K562 (cell line): ENCODE data around the gene NUBP2. TPM values are rescaled to one million over a fixed set of nuclear protein-coding genes. Genes with fewer than 3 reads are reported as not detected.

Experiments used
- ATAC-seq: fragments of 200-7000 bp; cut with Tn5 transposase; 3 replicates; pipeline ENCODE4 v1.9.1; 2020; ENCODE audit warnings: moderate library complexity
- BruUV-seq: library from RNA; stranded (reverse); fragments of 400-500 nt; replicated peaks from 2 replicates; lab custom pipeline; 2021; lab: Mats Ljungman, UMichigan
- CTCF ChIA-PET: fragments of 300-600 bp; formaldehyde crosslinking; extraction: SDS; loops from one replicate; lab custom pipeline; 2021; ENCODE audit warnings: low intra/inter-chr PET ratio; lab: Yijun Ruan, JAX
- POLR2A ChIA-PET: fragments of 300-600, 350-650 bp; sonication (Branson Sonifier 250); formaldehyde crosslinking; extraction: SDS; loops from one replicate; lab custom pipeline; 2021; ENCODE audit warnings: antibody characterized with exemption, inconsistent platforms; lab: Yijun Ruan, JAX
- DNase-seq, 4 experiments: peaks; one replicate each; pipeline versions ENCODE4 v3.0.0 to v3.0.0-alpha.2; 2011 to 2018; ENCODE audit warnings: low spot score in 3 of 4, mixed read lengths in 3 of 4; ENCODE audit errors: extremely low read depth in 1 of 4
- FAIRE-seq: peaks from 2 replicates; lab custom pipeline; 2011; peaks lifted over from hg19 to GRCh38; lab: Jason Lieb, UNC
- H2AFZ ChIP-seq: 2 replicates; pipeline ENCODE4 v1.6.0; 2011; ENCODE audit warnings: low read depth, low read length, control low read depth, inconsistent platforms
- H3K27ac ChIP-seq: fragments of 200-600 bp; 3 replicates; pipeline ENCODE4 v1.8.0; 2011; ENCODE audit warnings: low read depth, mild to moderate bottlenecking, control low read depth, inconsistent platforms, low read length, moderate library complexity, mixed read lengths; ENCODE audit errors: extremely low read depth
- H3K27me3 ChIP-seq, 2 experiments: fragments of 300-600 bp in 1 of 2; 2 replicates in 1 of 2; 3 replicates in 1 of 2; pipeline versions ENCODE4 v1.6.0 to v1.8.0; 2011; ENCODE audit warnings: inconsistent platforms in 2 of 2, low read length in 2 of 2, mild to moderate bottlenecking in 1 of 2, mixed read lengths in 1 of 2, moderate library complexity in 1 of 2; ENCODE audit not compliant: control insufficient read depth in 2 of 2, insufficient read depth in 2 of 2
- H3K36me3 ChIP-seq: fragments of 300-600 bp; 3 replicates; pipeline ENCODE4 v1.8.0; 2011; ENCODE audit warnings: mild to moderate bottlenecking, low read length, inconsistent platforms; ENCODE audit not compliant: control insufficient read depth, insufficient read depth
- H3K4me1 ChIP-seq, 2 experiments: fragments of 200-600 bp in 1 of 2; replicated peaks in 1 of 2; 2 replicates in 1 of 2; 3 replicates in 1 of 2; pipeline versions ENCODE4 v1.5.1 to v1.8.0; 2011; ENCODE audit warnings: inconsistent platforms in 2 of 2, low read length in 2 of 2, mild to moderate bottlenecking in 1 of 2, mixed read lengths in 1 of 2, moderate library complexity in 1 of 2; ENCODE audit not compliant: control insufficient read depth in 2 of 2, insufficient read depth in 2 of 2
- H3K4me2 ChIP-seq: 2 replicates; pipeline ENCODE4 v1.6.1; 2011; ENCODE audit warnings: low read length, control low read depth, inconsistent platforms, mixed read lengths; ENCODE audit not compliant: insufficient read depth
- H3K4me3 ChIP-seq: fragments of 200-600 bp; sonication (generic), shearing (Covaris generic); 2 replicates; pipeline ENCODE4 v1.5.1; 2016; ENCODE audit warnings: control low read depth, inconsistent platforms
- H3K79me2 ChIP-seq: fragments of 200-600 bp; 3 replicates; pipeline ENCODE4 v1.8.0; 2011; ENCODE audit warnings: low read length, inconsistent platforms; ENCODE audit not compliant: control insufficient read depth, insufficient read depth
- H3K9ac ChIP-seq, 2 experiments: 2 replicates each; pipeline versions ENCODE4 v1.6.0 to v1.6.1; 2011; ENCODE audit warnings: low read depth in 2 of 2, low read length in 2 of 2, control low read depth in 1 of 2, inconsistent platforms in 1 of 2, mild to moderate bottlenecking in 1 of 2, mixed read lengths in 1 of 2; ENCODE audit not compliant: insufficient read depth in 1 of 2
- H3K9me1 ChIP-seq: one replicate; pipeline ENCODE4 v1.6.0; 2011; ENCODE audit warnings: inconsistent platforms, mild to moderate bottlenecking, low read length, moderate library complexity; ENCODE audit not compliant: control insufficient read depth, insufficient read depth
- H3K9me3 ChIP-seq: replicated peaks from 2 replicates; pipeline ENCODE4 v1.5.1; 2011; ENCODE audit warnings: low read depth, low read length, inconsistent platforms; ENCODE audit not compliant: control insufficient read depth, insufficient read depth
- H4K20me1 ChIP-seq: replicated peaks from 2 replicates; pipeline ENCODE4 v1.6.1; 2011; ENCODE audit warnings: low read length, inconsistent platforms, mixed read lengths; ENCODE audit not compliant: control insufficient read depth, insufficient read depth
- HNRNPL ChIP-seq: fragments of 200-400 bp; formaldehyde crosslinking; IDR thresholded peaks from 2 replicates; pipeline ENCODE4 v1.6.1; 2017; ENCODE audit warnings: low read depth, mild to moderate bottlenecking, low read length
- POLR2G ChIP-seq: fragments of 200-400 bp; formaldehyde crosslinking; IDR thresholded peaks from 2 replicates; pipeline ENCODE4 v1.6.1; 2017; ENCODE audit warnings: low read depth, mild to moderate bottlenecking, antibody characterized with exemption, low read length, moderate library complexity
- ZFX ChIP-seq: sonication (generic); formaldehyde crosslinking; IDR thresholded peaks from 2 replicates; pipeline ENCODE4 v1.8.0; 2022; ENCODE audit warnings: mild to moderate bottlenecking, missing genetic modification reagents, moderate library complexity
- WGBS: fragments of 100-300 bp; shearing (Covaris generic); methylation state at CpG from one replicate; pipeline ENCODE4 v1.1.6; 2016; ENCODE audit warnings: low coverage, mixed read lengths; ENCODE audit not compliant: insufficient coverage; ENCODE audit errors: missing lambda C conversion rate; 5-methylcytosine and 5-hydroxymethylcytosine counted together
- in situ Hi-C: fragments of 300-500 bp; cut with MboI; formaldehyde crosslinking; loops from 4 replicates; pipeline ENCODE4 v1.15.0; 2018; ENCODE audit warnings: inconsistent platforms, mixed read lengths
- intact Hi-C: fragments of 100-400 bp; cut with micrococcal nuclease; formaldehyde crosslinking; loops from 2 replicates; pipeline ENCODE4 v1.14.2; 2022
- polyA plus RNA-seq, 8 experiments: library from polyadenylated mRNA; depleted of rRNA in 4 of 8; stranded (reverse) in 5 of 8; unstranded in 3 of 8; fragments of >200 nt; fragmentation: Nextera tagmentation in 2 of 8; fragmentation: Illumina TruSeq in 1 of 8; extraction: Ambion mirVana in 2 of 8; extraction: Trizol in 1 of 8; gene quantifications; 2 replicates each; pipeline versions ENCODE4 v1.2.1 to v1.2.3, GENCODE V29; 2011 to 2014; ENCODE audit warnings: inconsistent platforms in 1 of 8, missing spikeins in 1 of 8
- total RNA-seq, 7 experiments: library from RNA; depleted of rRNA in 6 of 7; stranded (reverse); fragments of >200 nt in 6 of 7; fragmentation: Illumina TruSeq in 2 of 7; extraction: Trizol in 2 of 7; gene quantifications; 2 replicates each; pipeline versions ENCODE4 v1.2.1 to v1.2.3, GENCODE V29; 2011 to 2021; ENCODE audit warnings: low replicate concordance in 1 of 7
- TF ChIP-seq, protein P1 (sequence below), 3 experiments: IDR thresholded peaks in 2 of 3; conservative IDR thresholded peaks in 1 of 3; 2 replicates each; pipeline ENCODE4 v1.5.1; 2011 to 2012; ENCODE audit warnings: low read length in 3 of 3, mild to moderate bottlenecking in 3 of 3, control low read depth in 2 of 3, improper control_type of control experiment in 1 of 3, inconsistent platforms in 1 of 3, low read depth in 1 of 3, mixed read lengths in 1 of 3, moderate library complexity in 1 of 3; ENCODE audit not compliant: insufficient read depth in 2 of 3

The NUBP2 gene
- total and polyA plus RNA-seq, 9 of the 15 experiments (the other 6 are each of a cell fraction or from before 2014, with no cell fraction given) = 1.8 to 115 (median 24.0) TPM

DNA sequence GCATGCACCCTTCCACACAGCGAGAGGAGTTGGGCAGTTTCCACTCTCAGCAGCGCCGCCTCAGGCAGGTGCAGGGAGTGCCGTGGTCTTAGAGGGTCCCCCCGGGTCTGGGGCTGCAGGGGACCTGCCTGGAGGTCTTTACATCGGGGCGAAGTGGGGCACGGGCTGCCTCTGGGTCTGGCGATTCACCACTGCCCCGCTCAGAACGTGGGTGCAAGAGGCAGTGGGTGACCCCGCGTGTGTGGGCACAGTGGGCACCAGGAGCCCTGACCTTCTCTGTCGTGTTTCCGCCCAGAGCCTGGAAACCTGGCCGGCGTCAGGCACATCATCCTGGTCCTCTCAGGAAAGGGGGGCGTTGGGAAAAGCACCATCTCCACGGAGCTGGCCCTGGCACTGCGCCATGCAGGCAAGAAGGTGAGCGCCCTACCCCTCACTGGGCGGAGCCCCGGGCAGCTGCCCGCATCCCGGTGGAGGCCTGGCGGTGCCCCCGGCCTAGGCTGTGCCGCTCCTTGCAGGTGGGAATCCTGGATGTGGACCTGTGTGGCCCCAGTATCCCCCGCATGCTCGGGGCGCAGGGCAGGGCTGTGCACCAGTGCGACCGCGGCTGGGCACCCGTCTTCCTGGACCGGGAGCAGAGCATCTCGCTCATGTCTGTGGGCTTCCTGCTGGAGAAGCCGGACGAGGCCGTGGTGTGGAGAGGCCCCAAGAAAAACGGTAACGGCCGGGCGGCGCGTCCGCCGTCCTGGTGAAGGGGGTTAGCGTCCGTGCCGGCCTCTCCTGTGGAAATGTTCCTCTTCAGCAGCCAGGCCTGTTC is 3.7 kb downstream of the NUBP2 start:
- ChIA-PET POLR2A (interaction anchor here (0.7 kb wide), 1 partner anchor 11 kb away, joined by 3 read pairs; no protein-coding TSS in a partner anchor), CTCF (no interaction called here)
- Histone ChIP-seq H3K27ac (no peak overlapping the region), H3K79me2 (peaks cover 52% of the 10 kb centered on the region), H2AFZ (no peak overlapping the region), H3K9me1 (no peaks in the 10 kb centered on the region), H3K4me3 (no peak overlapping the region), H4K20me1 (no peaks in the 10 kb centered on the region; the same call in 1 of the 2 replicates), H3K27me3 (no peaks in the 10 kb centered on the region), H3K9me3 (no peaks in the 10 kb centered on the region), H3K36me3 (peaks cover 59% of the 10 kb centered on the region; the same call in 1 of the 3 replicates), H3K9ac (no peak overlapping the region), H3K4me1 (peaks cover 2 to 79% of the 10 kb centered on the region in 2 experiments; a peak in 3 of 5 replicates)
- no peak for DNase-seq
- ATAC-seq = no peak
- in situ Hi-C loops = no loop called here
- FAIRE-seq = no peak
- no TSS peak for BruUV-seq
- TF ChIP-seq, protein P1, sequence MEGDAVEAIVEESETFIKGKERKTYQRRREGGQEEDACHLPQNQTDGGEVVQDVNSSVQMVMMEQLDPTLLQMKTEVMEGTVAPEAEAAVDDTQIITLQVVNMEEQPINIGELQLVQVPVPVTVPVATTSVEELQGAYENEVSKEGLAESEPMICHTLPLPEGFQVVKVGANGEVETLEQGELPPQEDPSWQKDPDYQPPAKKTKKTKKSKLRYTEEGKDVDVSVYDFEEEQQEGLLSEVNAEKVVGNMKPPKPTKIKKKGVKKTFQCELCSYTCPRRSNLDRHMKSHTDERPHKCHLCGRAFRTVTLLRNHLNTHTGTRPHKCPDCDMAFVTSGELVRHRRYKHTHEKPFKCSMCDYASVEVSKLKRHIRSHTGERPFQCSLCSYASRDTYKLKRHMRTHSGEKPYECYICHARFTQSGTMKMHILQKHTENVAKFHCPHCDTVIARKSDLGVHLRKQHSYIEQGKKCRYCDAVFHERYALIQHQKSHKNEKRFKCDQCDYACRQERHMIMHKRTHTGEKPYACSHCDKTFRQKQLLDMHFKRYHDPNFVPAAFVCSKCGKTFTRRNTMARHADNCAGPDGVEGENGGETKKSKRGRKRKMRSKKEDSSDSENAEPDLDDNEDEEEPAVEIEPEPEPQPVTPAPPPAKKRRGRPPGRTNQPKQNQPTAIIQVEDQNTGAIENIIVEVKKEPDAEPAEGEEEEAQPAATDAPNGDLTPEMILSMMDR (IDR thresholded peaks at IDR 0.05 in 2 of 3, conservative IDR thresholded peaks at IDR 0.05 in 1 of 3; ENCODE audit: insufficient read depth in 2 of 3, low read depth in 1 of 3, low read length in 3 of 3) = 0 out of 6 replicates have a peak, but pooled peaks of 1 of the 3 experiments have one; percentile 15
- TF ChIP-seq ZFX (CRISPR knock-in tag) = no peak
- peak; percentile 65; the same call in 1 of the 2 replicates for TF ChIP-seq HNRNPL
- TF ChIP-seq POLR2G = peak; percentile 41
- TF ChIP-seq, all 486 proteins: peak for 3
- H3K4me2 ChIP-seq = no peak overlapping the region
- 91% methylated on average over 38 of the region's 51 CpGs for WGBS
- intact Hi-C loops = no loop called here
